ENCODE results near the gene COA5.
A peak's percentile ranks its signal among the peaks of the same experiment; 100 is the strongest.

Gene COA5

GRCh38 chr2:98623657-98624056, 15.3 kb upstream of the COA5 start:
- TF ChIP-seq CTCF (IDR thresholded peaks at IDR 0.05; ENCODE audit: insufficient read depth, low read depth, low read length, missing control alignments), result no peak
- DNase-seq (ENCODE audit: low read depth), result no peak
- H3K4me3 ChIP-seq (ENCODE audit: low read length), result no peak overlapping the region

GRCh38 chr2:98617149-98617548, 8.8 kb upstream of the COA5 start:
- TF ChIP-seq CTCF (IDR thresholded peaks at IDR 0.05; ENCODE audit: insufficient read depth, low read depth, low read length, missing control alignments), result no peak
- H3K4me3 ChIP-seq (ENCODE audit: low read length), result no peak overlapping the region
- DNase-seq (ENCODE audit: low read depth), result no peak

GRCh38 chr2:98615481-98615880, 7.2 kb upstream of the COA5 start:
- DNase-seq (ENCODE audit: low read depth), result peak; percentile 10
- H3K4me3 ChIP-seq (ENCODE audit: low read length), result no peak overlapping the region
- TF ChIP-seq CTCF (IDR thresholded peaks at IDR 0.05; ENCODE audit: insufficient read depth, low read depth, low read length, missing control alignments), result no peak

GRCh38 chr2:98614024-98614739, 5.9 kb upstream of the COA5 start:
- H3K4me3 ChIP-seq (ENCODE audit: low read length), result no peak overlapping the region
- DNase-seq (ENCODE audit: low read depth), result no peak
- TF ChIP-seq CTCF (IDR thresholded peaks at IDR 0.05; ENCODE audit: insufficient read depth, low read depth, low read length, missing control alignments), result no peak

- no peak for TF ChIP-seq CTCF (IDR thresholded peaks at IDR 0.05; ENCODE audit: insufficient read depth, low read depth, low read length, missing control alignments)
- peak; percentile 20 for DNase-seq (ENCODE audit: low read depth)
- peak overlapping the region; percentile 77 for H3K4me3 ChIP-seq (ENCODE audit: low read length)
These were observed 771 bp upstream of the COA5 start for GRCh38 chr2:98608962-98609604.

GRCh38 chr2:98607741-98608115, 584 bp downstream of the COA5 start:
- DNase-seq (ENCODE audit: low read depth), result peak; percentile 21
- peak overlapping the region; percentile 77 for H3K4me3 ChIP-seq (ENCODE audit: low read length)
- TF ChIP-seq CTCF (IDR thresholded peaks at IDR 0.05; ENCODE audit: insufficient read depth, low read depth, low read length, missing control alignments), result no peak

- no peak for TF ChIP-seq CTCF (IDR thresholded peaks at IDR 0.05; ENCODE audit: insufficient read depth, low read depth, low read length, missing control alignments)
- no peak for DNase-seq (ENCODE audit: low read depth)
- peak overlapping the region; percentile 77 for H3K4me3 ChIP-seq (ENCODE audit: low read length)
These were observed 1.2 kb downstream of the COA5 start for GRCh38 chr2:98607104-98607503.
